A549 (cell line): Measurements from ENCODE around the gene CAP2.

Source experiments
- KDM1A ChIP-seq: fragments of 200-600 bp; sonication (generic); IDR thresholded peaks from 2 replicates; pipeline ENCODE4 v1.6.1; 2016; ENCODE audit warnings: low read depth, mild to moderate bottlenecking
- MYC ChIP-seq: IDR thresholded peaks from 2 replicates; pipeline ENCODE4 v1.6.1; 2012; ENCODE audit warnings: mild to moderate bottlenecking, inconsistent platforms, low read length, improper control_type of control experiment, borderline replicate concordance
- RARB ChIP-seq: fragments of 250-450 bp; sonication (Bioruptor Pico); IDR thresholded peaks from 2 replicates; pipeline ENCODE4 v1.8.0; 2021; ENCODE audit warnings: mild to moderate bottlenecking, moderate library complexity
- TF ChIP-seq, protein P1 (sequence below): fragments of >200 bp; sonication (Bioruptor Twin); formaldehyde crosslinking; IDR thresholded peaks from 3 replicates; pipeline ENCODE4 v1.5.1; 2016

DNA sequence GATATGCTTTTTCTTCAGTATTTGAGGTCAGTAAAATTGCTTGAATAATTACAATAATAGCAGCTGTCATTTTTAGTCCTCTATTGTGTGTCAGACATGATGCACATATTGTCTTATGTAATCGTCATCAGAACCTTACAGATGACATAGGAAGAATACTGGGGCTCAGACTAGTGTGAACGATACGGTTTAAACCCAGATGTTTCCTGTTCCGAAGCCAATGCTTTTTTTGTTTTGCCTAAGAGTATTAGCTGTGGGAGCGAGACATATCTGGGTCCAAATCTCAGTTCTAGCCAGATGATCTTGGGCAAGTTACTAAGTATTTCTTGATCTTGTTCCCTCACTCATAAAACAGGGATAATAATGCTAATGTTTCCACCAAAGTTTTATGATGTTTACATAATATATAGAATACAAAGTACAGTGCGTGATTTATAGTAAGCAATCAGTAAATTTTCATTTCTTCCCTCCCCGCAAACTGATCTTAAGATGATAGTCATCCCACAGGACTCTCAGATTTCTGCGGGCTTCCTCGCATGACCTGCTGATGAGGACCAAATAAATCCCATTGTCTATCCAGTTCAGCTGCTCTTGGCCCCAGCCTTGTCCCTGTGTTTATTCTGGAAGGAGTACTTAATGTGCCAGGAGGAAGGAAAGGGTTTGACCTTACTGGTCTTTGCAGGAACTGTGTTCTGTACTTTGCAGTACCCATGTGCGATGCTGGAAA is 98.2 kb downstream of the CAP2 start:
- no peak for TF ChIP-seq MYC
- TF ChIP-seq, protein P1, sequence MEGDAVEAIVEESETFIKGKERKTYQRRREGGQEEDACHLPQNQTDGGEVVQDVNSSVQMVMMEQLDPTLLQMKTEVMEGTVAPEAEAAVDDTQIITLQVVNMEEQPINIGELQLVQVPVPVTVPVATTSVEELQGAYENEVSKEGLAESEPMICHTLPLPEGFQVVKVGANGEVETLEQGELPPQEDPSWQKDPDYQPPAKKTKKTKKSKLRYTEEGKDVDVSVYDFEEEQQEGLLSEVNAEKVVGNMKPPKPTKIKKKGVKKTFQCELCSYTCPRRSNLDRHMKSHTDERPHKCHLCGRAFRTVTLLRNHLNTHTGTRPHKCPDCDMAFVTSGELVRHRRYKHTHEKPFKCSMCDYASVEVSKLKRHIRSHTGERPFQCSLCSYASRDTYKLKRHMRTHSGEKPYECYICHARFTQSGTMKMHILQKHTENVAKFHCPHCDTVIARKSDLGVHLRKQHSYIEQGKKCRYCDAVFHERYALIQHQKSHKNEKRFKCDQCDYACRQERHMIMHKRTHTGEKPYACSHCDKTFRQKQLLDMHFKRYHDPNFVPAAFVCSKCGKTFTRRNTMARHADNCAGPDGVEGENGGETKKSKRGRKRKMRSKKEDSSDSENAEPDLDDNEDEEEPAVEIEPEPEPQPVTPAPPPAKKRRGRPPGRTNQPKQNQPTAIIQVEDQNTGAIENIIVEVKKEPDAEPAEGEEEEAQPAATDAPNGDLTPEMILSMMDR: no peak
- no peak for TF ChIP-seq RARB (CRISPR knock-in tag)
- no peak for TF ChIP-seq KDM1A
